Fibroblast of pulmonary artery (primary cell): ENCODE measurements around the gene CORO2B.

Experiments
- DNase-seq: peaks from one replicate; pipeline ENCODE4 v3.0.0-alpha.2; 2010; ENCODE audit warnings: low read depth
- H3K4me3 ChIP-seq: replicated peaks from 2 replicates; pipeline ENCODE4 v1.5.1; 2011; ENCODE audit warnings: low read depth, mild to moderate bottlenecking, control low read depth, low read length, moderate library complexity
- CTCF ChIP-seq: IDR thresholded peaks from 2 replicates; pipeline ENCODE4 v1.5.1; 2011; ENCODE audit warnings: mild to moderate bottlenecking, control low read depth, low read length, inconsistent platforms; ENCODE audit errors: missing control alignments

Gene CORO2B

GRCh38 chr15:68554721-68555678 is 23.8 kb upstream of the CORO2B start:
- no peak for TF ChIP-seq CTCF
- no peak for DNase-seq
- H3K4me3 ChIP-seq: no peak overlapping the region

GRCh38 chr15:68555679-68556037 is 23.1 kb upstream of the CORO2B start:
- DNase-seq: no peak
- TF ChIP-seq CTCF: no peak
- no peak overlapping the region for H3K4me3 ChIP-seq

GRCh38 chr15:68556139-68556990 is 22.4 kb upstream of the CORO2B start:
- DNase-seq: no peak
- TF ChIP-seq CTCF: no peak

GRCh38 chr15:68557469-68558317 is 21.1 kb upstream of the CORO2B start:
- H3K4me3 ChIP-seq: no peak overlapping the region
- no peak for TF ChIP-seq CTCF
- DNase-seq: no peak

More at GRCh38 chr15:68556139-68556990, 22.4 kb upstream of the CORO2B start:
- H3K4me3 ChIP-seq: no peak overlapping the region

- no peak for TF ChIP-seq CTCF
- no peak for DNase-seq
- no peak overlapping the region for H3K4me3 ChIP-seq
These were observed 20.2 kb upstream of the CORO2B start for GRCh38 chr15:68558318-68559305.
